ENCODE measurements around the gene SPDYE4.
"Not testable (repeated sequence)": the region's sequence is repeated elsewhere in the genome, so short reads cannot be mapped to it uniquely, and the experiment has no call there.

SPDYE4 gene

DNA sequence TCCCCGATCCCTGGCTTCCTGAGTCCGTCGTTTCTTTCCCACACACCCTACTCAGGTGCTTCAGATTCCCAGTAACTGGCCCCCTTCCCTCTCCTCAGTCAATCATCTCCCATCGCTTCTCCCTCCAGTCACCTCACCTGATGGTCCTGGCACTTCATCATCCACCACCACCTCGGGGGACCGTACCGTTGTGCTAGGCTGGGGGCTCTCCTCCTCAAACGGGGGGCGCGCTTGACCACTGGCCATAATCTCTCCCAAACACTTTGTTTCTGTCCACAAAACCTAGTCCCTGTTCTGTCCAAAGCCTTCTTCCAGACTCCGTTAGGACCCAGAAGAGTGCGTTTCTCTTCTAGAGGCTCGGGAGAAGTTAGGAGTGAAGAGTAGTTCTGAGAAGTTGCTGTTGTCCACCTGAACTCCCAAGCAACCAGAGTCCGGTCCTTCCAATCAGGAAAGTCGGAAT is at the start of gene SPDYE4:
TSS of gene SPDYE4 (minus strand) at position 410 of the 460 bp plus-strand sequence. CDS start at position 246, 164 bp downstream.
- no peak for DNase-seq

DNA sequence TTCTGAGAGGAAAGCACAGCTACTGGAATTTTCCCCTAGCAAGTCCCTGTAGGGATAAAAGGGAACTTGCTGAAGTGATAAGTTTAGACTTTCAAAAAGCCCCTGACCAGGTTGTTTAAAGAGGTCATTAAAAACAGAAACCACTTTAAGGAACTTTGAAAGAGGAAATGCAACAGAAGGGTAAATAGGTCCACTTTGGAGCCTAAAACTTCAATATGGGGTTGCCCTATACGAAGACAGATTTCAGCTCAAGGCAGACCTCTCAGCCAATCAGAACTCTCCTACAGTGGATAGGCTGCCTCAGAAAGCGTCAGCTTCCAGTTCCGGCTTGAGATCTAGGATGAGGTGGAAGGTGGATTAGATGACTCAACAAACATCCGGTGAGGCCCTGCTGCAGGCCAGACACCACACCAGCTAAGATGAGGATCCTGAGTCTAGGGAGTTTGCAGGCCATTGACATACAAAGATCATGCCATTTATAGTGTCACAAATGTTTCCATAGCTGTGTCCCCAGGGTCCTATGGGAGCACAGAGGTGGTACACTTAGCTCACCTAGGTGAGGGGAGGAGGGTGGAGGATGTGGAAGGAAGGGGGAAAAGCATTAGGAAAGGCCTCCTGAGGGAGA is 48.7 kb upstream of the SPDYE4 start:
- DNase-seq = no peak

DNA sequence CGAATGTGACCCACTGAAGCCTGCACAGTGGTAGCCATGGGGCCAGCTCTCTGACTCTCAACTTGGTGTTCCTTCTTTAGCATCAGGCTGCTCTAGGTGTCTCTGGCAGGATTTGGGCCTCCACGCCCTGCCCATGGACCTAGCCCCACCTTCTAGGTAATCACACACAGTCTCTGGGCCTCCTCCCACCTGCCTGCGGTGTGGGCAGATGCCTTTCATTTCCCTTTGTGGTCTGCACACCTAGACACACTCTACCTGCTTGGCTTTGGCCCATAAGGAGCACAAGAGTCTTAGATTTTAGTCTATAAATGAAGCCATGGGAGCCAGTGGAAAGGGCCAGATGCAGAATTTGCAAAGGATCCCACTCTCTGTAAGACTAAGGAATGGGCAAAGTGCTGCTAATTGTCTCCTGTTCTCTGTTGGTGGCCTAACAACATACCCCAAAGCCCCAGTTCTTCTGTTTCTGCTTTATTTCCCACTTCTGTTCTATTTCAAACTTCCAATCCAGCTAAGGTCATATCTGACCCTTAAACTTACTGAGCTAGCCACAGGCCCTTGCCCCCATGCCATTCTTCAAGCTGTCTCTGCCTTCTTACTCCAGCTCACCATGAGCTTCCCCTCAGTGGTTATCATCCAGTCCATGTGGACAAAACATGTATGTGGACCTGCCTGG is 48.0 kb upstream of the SPDYE4 start:
- no peak for DNase-seq

DNA sequence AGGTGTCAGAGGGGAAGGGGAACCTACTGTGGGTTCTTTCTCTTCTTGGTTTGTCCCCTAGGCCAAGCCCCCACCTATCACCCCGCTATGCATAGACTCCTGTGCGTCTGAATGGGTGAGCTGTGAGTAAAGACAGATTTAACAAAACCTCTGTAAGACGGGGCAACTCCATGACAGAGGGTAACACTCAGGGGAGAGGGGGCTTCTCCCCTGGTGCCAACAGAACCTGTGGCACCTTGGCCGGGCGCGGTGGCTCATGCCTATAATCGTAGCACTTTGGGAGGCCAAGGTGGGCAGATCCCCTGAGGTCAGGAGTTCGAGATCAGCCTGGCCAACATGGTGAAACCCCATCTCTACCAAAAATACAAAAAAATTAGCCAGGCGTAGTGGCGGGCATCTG is 47.0 kb upstream of the SPDYE4 start:
- DNase-seq = not testable (repeated sequence)

GRCh38 chr17:8803531-8804420 is 45.4 kb upstream of the SPDYE4 start:
- DNase-seq = no peak

GRCh38 chr17:8801135-8801840 is 42.9 kb upstream of the SPDYE4 start:
- no peak for DNase-seq

GRCh38 chr17:8800656-8801055 is 42.3 kb upstream of the SPDYE4 start:
- DNase-seq = no peak

- no peak for DNase-seq
These were observed 41.3 kb upstream of the SPDYE4 start for GRCh38 chr17:8799570-8800212.

DNA sequence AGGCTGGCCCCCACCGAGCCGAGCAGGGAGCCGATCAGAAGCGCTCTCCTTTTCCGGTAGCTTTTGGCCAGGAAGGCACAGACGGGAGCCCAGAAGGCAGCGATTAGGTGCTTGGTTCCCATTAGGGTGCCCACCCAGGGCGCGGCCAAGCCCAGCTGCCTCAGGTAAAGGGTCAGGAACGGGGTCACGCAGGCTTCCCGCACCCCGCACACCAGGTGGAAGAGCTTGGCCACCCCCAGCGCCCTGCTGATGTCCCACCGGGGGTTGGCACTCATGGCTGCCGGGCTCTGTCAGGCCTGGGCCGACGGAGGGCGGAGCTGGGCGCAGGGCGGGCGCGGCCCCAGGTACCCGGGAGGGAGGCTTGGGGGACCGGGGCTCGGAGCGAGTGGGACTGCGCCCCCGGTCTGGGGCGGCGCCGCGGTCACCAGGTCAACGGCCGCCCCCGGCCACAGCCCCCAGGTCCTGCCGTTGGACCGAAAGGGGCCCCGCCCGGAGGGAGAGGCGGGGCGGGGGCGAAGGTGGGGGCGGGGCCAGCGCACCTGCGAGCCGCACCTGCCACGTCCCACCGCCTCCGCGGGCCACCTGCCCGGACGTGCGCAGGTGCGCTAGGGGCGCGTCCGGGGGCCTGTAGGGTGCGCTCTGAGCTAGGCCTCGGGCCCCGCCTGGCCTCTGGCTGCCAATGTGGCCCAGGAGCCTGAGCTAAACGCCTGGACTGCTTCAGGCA is 40.7 kb upstream of the SPDYE4 start, which contains the start of gene MFSD6L:
TSS of gene MFSD6L (minus strand) at position 520 of the 724 bp plus-strand sequence. CDS start at position 275, 245 bp downstream.
- DNase-seq = no peak

- no peak for DNase-seq
These were observed 40.0 kb upstream of the SPDYE4 start for GRCh38 chr17:8798176-8798845.

- DNase-seq = no peak
These were observed 39.4 kb upstream of the SPDYE4 start for GRCh38 chr17:8797621-8798175.

DNA sequence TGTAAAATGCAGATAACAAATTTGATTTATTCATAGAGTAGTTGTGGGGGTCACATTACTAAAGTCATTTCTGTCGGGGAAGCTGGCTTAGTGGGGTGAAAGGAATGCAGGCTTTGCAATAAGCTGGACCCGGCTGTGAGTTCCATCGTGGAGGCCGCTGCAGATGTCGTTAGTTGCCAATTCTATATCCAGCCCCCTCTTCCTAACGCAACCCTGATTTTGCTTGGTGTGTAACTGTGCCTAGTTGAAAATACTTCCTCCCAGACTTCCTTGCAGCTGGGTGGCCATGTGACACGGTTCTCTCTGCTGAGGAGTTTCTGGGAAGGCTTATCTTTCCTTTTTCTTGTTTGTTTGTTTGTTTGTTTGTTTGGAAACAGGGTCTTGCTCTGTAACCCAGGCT is 36.3 kb upstream of the SPDYE4 start:
- no peak for DNase-seq

- no peak for DNase-seq
These were observed 35.3 kb upstream of the SPDYE4 start for GRCh38 chr17:8793649-8794048.

- DNase-seq = no peak
These were observed 34.3 kb upstream of the SPDYE4 start for GRCh38 chr17:8792646-8793045.

DNA sequence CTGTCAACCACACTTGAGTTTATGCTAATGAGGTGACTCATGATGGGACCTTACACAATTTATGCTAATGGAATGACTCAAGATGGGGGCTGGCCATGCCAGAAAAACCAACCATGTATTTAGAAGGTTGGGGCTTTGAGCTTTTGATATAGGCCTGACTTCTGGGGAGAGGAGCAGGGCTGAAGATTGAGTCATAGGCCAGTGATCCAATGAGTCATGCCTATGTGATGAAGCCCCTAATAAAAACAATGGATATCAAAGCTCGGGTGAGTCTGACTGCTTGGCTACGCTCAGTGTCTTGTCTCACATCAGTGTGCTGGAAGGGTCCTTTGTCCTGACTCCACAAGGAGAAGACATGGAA is 33.5 kb upstream of the SPDYE4 start:
- no peak for DNase-seq

DNA sequence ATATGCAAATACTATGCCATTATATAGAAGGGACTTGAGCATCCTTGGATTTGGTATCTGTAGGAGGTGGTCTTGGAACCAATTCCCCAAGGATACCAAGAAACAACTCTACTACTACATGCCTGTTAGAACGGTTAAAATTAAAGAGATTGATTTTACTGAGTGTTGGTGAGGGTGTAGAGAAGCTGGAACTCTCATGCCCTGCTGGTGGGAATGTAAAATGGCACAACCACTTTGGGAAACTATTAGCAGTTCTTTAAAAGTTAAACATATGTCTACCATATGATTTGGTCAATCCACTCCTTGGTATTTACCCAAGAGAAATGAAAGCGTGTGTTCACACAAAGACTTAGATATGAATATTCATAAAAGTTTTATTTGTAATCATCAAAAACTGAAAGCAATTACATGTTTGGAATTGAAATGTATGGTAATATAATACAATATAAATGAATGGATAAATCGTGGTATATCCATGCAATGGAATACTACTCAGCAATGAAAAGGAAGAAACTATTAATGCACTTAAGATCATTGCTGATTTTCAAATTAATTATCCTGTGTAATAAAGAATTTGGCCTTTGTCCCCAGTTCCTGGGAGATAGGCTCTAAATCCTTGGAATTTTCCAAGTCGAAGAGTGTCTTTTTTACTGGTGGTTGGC is 33.0 kb upstream of the SPDYE4 start:
- DNase-seq = no peak

- DNase-seq = no peak
These were observed 31.4 kb upstream of the SPDYE4 start for GRCh38 chr17:8789743-8790142.

GRCh38 chr17:8788998-8789397 is 30.7 kb upstream of the SPDYE4 start:
- no peak for DNase-seq

DNA sequence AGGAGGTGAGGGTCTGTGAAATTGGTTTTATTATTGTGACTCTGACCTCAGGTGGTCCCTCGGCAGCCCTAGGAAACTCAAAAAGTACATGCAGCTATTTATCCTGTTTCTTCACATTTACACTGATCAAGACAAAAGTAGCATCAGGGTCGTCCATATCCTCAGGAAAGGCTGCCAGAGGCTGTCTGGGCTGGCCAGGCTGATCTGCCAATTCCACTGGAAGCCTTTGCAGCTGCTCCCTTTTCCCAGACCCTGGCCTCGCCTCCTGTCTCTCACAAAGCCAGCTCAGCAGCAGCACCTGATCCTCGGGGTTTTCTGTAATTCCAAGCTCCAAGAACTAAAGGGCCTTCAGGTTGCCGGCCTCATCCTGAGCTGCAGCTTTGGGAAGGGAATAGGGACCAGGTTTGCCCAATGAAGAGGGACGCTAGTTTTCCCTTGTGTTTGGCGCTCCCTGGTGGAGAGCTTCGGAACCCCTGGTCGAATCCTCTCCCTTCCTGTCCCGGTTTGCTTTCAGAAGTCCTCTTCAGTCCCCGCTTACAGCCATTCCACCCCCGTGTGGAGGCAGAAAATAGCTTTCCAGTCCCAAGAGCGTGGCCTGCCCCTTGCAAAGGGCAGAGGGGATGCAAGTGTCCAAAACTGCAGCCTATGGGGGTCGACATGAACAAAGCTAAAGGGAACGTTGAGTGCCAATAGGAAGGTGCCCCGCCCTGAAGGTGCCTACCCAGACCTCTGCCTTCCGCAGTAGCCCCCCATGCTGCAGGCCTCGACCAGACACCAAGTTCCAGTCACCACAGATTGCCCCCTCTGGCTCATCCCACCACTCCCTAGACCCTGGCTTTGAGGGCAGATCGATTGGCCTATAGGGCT is 27.4 kb upstream of the SPDYE4 start:
- DNase-seq = peak; percentile 62
